Body of pancreas (tissue), 4 donors: ENCODE results near the gene SFXN5. TPM values are rescaled to one million over a fixed set of nuclear protein-coding genes. Genes with fewer than 3 reads are reported as not detected.

Source experiments
- ATAC-seq: fragments of 150-250 bp; one replicate; pipeline ENCODE4 v1.9.1; 2016
- DNase-seq, 4 donors: peaks; one replicate each; pipeline ENCODE4 v3.0.0-alpha.2; 2019
- H3K27ac ChIP-seq, 4 donors: fragments of 200-600 bp; sonication (generic); 1 replicate in 3 of 4; 2 replicates in 1 of 4; pipeline versions ENCODE4 v1.5.1 to v1.6.1; 2016 to 2019; ENCODE audit warnings: mild to moderate bottlenecking in 1 of 4, mixed read lengths in 1 of 4, moderate library complexity in 1 of 4
- H3K27me3 ChIP-seq, 2 donors: fragments of 200-600 bp; sonication (generic); one replicate each; pipeline ENCODE4 v1.6.0; 2016; ENCODE audit warnings: mild to moderate bottlenecking in 1 of 2
- H3K36me3 ChIP-seq, 2 donors: fragments of 200-600 bp; sonication (generic); replicated peaks in 1 of 2; 2 replicates each; pipeline ENCODE4 v1.5.1; 2016; ENCODE audit warnings: low read depth in 2 of 2; ENCODE audit not compliant: insufficient read depth in 1 of 2
- H3K4me1 ChIP-seq: fragments of 200-600 bp; sonication (generic); one replicate; pipeline ENCODE4 v1.6.0; 2016
- H3K4me3 ChIP-seq, 2 donors: fragments of 200-600 bp; sonication (generic); 1 replicate in 1 of 2; 2 replicates in 1 of 2; pipeline ENCODE4 v1.5.1; 2016 to 2019
- H3K9me3 ChIP-seq, 3 donors: fragments of 200-600 bp; sonication (generic); 1 replicate in 2 of 3; 2 replicates in 1 of 3; pipeline ENCODE4 v1.5.1; 2016
- POLR2A ChIP-seq, 3 donors: fragments of 450-650 bp; IDR thresholded peaks; one replicate each; pipeline ENCODE4 v1.6.1; 2016; ENCODE audit warnings: antibody characterized with exemption in 3 of 3, mild to moderate bottlenecking in 2 of 3
- WGBS, 2 donors: methylation state at CpG; one replicate each; pipeline ENCODE4 v1.1.5; 2017; 5-methylcytosine and 5-hydroxymethylcytosine counted together
- intact Hi-C: fragments of 100-400 bp; cut with DNase I; formaldehyde crosslinking; loops from one replicate; pipeline ENCODE4 v1.15.1; 2023
- total RNA-seq, 2 donors: library from RNA; depleted of rRNA; stranded (reverse); fragments of >200 nt; gene quantifications; one replicate each; pipeline ENCODE4 v1.1.0, GENCODE V29; 2016
- TF ChIP-seq, protein P1 (sequence below), 7 experiments: fragments of 450-650 bp in 4 of 7; fragments of 200-600 bp in 3 of 7; sonication (generic) in 3 of 7; IDR thresholded peaks; one replicate each; pipeline ENCODE4 v1.5.1; 2016 to 2019; ENCODE audit warnings: antibody characterized with exemption in 7 of 7

The SFXN5 gene
- total RNA-seq, 2 donors from 2014 or later = 4.3 to 5.4 TPM

DNA sequence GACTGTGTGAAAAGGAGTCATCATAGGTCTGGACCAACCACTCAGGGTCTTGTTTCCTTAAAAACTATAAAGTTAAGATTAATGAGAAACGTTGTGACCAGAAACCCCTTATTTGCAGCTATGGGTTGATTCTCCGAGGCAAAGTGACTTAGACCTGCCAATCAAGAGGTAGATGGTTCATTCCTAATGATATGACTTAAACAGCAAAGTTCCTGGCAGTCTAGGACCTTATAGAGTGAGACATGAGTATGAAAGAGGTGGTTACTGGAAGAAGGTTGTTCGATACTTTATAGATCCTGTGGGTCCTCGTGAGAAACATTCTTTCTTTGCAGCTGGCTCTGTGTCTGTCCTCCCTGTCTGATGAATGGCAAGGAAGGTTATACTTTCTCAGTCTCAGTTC is 8.0 kb downstream of the SFXN5 start:
- Histone ChIP-seq H3K27ac (no peak overlapping the region), H3K4me1 (no peaks in the 10 kb centered on the region), H3K27me3 (no peaks in the 10 kb centered on the region), H3K4me3 (no peak overlapping the region), H3K9me3 (no peaks in the 10 kb centered on the region), H3K36me3 (no peaks in the 10 kb centered on the region)
- WGBS, 2 donors = 60 to 67% methylated on average over 4 of the region's 4 CpGs
- intact Hi-C loops = no loop called here
- DNase-seq = no peak
- TF ChIP-seq POLR2A (IDR thresholded peaks at IDR 0.05) = no peak
- TF ChIP-seq, protein P1, sequence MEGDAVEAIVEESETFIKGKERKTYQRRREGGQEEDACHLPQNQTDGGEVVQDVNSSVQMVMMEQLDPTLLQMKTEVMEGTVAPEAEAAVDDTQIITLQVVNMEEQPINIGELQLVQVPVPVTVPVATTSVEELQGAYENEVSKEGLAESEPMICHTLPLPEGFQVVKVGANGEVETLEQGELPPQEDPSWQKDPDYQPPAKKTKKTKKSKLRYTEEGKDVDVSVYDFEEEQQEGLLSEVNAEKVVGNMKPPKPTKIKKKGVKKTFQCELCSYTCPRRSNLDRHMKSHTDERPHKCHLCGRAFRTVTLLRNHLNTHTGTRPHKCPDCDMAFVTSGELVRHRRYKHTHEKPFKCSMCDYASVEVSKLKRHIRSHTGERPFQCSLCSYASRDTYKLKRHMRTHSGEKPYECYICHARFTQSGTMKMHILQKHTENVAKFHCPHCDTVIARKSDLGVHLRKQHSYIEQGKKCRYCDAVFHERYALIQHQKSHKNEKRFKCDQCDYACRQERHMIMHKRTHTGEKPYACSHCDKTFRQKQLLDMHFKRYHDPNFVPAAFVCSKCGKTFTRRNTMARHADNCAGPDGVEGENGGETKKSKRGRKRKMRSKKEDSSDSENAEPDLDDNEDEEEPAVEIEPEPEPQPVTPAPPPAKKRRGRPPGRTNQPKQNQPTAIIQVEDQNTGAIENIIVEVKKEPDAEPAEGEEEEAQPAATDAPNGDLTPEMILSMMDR (IDR thresholded peaks at IDR 0.05) = no peak
- no peak for ATAC-seq

DNA sequence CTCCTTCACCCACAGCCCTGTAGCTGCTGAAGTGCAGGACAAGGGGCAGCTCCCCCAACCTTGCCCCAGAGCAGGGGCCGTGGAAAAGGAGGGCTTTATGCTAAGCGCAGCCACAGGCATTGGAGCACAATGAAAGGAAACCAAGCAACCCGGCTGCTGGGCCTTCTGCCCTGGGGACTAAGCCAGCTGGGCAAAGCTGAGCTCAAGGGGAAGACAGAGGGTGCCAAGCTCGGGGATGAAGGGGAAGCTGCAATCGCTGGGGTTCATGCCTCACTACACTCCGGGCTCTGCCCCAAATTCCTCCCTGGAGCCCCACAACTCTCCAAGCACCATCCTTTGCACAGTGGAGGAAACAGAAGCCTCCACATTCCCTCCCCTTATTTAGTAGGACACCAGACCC is 12.4 kb downstream of the SFXN5 start:
- no peaks in the 10 kb centered on the region for H3K36me3 ChIP-seq
- no peak overlapping the region for H3K27ac ChIP-seq
- H3K4me1 ChIP-seq = no peaks in the 10 kb centered on the region
- ATAC-seq = no peak
- WGBS, 2 donors = 86 to 87% methylated on average over 3 to 6 of the region's 6 CpGs
- H3K4me3 ChIP-seq = no peak overlapping the region
- intact Hi-C loops = no loop called here
- TF ChIP-seq POLR2A (IDR thresholded peaks at IDR 0.05) = no peak
- TF ChIP-seq, protein P1 (IDR thresholded peaks at IDR 0.05) = no peak
- H3K27me3 ChIP-seq = no peaks in the 10 kb centered on the region
- no peaks in the 10 kb centered on the region for H3K9me3 ChIP-seq
- no peak for DNase-seq

DNA sequence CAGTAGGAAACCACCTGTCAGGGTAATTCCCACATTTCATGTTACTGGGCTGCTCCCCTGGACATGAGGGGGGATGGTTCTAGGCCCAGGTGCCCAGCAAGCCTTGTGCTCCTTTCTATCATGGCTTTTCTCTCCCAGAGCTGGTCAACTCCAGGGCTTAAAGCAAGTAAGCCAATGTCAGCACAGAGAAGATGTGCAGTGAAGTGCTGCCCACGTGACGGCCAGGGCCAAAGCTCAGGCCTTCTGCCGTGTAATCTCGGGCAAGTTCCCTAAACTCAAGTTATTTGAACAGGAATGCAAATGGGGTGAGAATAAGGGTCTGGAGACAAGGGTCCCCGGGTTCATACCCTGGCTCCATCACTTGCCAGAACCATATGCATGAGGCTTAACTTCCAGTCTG is 16.5 kb downstream of the SFXN5 start:
- H3K36me3 ChIP-seq = no peaks in the 10 kb centered on the region
- no peak overlapping the region for H3K4me3 ChIP-seq
- DNase-seq = no peak
- no peak for TF ChIP-seq POLR2A (IDR thresholded peaks at IDR 0.05)
- TF ChIP-seq, protein P1 (IDR thresholded peaks at IDR 0.05) = no peak
- H3K4me1 ChIP-seq = no peaks in the 10 kb centered on the region
- intact Hi-C loops = no loop called here
- WGBS, 2 donors = 94 to 100% methylated on average over 2 to 5 of the region's 5 CpGs
- no peak overlapping the region for H3K27ac ChIP-seq
- H3K27me3 ChIP-seq = no peaks in the 10 kb centered on the region
- ATAC-seq = no peak
- H3K9me3 ChIP-seq = no peaks in the 10 kb centered on the region

DNA sequence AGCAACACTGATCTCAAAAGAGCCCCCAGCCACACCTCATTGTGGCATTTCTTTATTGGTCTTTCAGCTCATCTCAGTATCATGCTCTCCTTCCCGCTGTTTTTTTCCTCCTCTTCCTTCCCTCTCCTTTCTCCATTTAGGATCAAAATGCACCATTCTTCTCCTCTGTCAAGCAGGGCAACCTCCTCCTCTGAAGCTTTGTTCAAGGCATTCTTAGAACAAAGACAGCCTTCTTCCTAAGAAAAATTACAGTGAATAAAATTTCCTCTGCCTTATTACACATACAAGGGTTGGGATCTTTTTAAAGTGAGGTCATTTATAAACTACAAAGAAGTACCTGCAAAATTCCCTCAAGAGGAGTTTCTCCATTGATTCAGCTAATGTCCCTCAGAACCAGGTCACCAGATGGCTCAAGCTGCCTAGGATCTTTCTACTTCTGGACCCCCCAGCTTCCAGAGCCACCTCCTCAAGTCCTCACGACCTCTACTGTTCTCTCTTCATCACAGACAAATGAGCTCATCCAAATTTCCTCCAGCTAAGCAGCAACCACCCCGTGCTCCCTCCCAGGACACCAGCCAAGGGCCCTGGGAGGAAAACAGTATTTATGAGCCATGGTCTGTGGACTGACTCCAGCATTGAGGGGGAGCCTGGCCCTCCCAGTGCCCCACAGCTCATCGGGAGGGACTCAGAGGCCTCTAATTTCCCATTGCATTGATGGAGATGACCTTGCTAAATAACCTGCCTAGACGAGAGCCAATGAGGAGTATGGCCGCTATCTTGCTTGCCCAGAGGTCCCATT is 18.0 kb downstream of the SFXN5 start:
- H3K9me3 ChIP-seq = no peaks in the 10 kb centered on the region
- no peak for ATAC-seq
- H3K4me3 ChIP-seq = no peak overlapping the region
- intact Hi-C loops = no loop called here
- TF ChIP-seq, protein P1 (IDR thresholded peaks at IDR 0.05) = no peak
- TF ChIP-seq POLR2A (IDR thresholded peaks at IDR 0.05) = no peak
- WGBS, 2 donors = 82 to 88% methylated on average over 6 of the region's 6 CpGs
- H3K4me1 ChIP-seq = no peaks in the 10 kb centered on the region
- no peaks in the 10 kb centered on the region for H3K27me3 ChIP-seq
- no peak for DNase-seq
- H3K36me3 ChIP-seq = no peaks in the 10 kb centered on the region
- no peak overlapping the region for H3K27ac ChIP-seq

DNA sequence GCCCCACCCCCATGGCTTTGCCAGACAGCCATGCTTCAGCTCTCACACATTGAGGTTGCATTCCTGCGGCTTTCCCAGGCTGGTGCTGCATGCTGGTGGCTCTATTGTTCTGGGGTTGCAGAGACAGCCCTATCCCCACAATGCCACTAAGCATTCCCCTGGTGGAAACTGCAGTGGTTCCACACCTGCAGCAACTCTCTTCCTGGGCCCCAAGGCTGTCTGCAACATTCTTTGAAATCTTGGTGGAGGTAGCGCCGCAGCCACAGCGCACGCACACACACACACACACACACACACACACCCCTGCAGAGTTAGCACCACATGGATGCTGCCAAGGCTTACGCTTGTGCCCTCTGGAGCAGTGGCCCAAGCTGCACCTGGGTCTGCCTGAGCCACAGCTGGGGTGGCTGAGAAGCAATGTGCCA is 21.4 kb downstream of the SFXN5 start:
- DNase-seq = no peak
- Histone ChIP-seq H3K4me3 (no peak overlapping the region), H3K36me3 (no peaks in the 10 kb centered on the region), H3K4me1 (no peaks in the 10 kb centered on the region), H3K9me3 (no peaks in the 10 kb centered on the region), H3K27me3 (no peaks in the 10 kb centered on the region), H3K27ac (no peak overlapping the region)
- intact Hi-C loops = no loop called here
- 90 to 96% methylated on average over 5 to 6 of the region's 6 CpGs for WGBS, 2 donors
- ATAC-seq = no peak
- TF ChIP-seq POLR2A (IDR thresholded peaks at IDR 0.05) = no peak
- TF ChIP-seq, protein P1 (IDR thresholded peaks at IDR 0.05) = no peak
